ENCODE results near the gene PMS2.

DNA sequence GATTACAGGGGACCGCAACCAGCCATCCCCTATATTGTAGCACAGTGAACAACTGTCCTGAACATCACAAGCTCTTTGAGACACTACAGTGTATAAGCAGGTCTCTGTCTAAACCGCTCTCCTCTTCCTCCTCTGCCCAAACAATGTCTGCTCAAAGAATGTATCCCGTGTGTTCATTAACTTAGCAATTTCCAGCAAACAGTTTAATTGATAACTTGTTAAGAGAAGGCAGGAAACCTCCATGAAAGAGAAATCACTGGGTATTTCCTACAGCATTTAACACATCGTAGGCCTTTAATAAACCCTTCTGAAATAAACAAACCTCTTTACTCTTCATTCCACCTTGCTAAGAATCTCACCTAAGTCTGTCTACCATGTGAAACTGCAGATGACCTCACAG is 1.5 kb downstream of the PMS2 start:
- TF ChIP-seq CTCF (IDR thresholded peaks at IDR 0.05): no peak
- no peak for TF ChIP-seq EZH2 (IDR thresholded peaks at IDR 0.05; ENCODE audit: borderline replicate concordance, insufficient read depth, low read depth, low read length, poor library complexity, severe bottlenecking)

Data from B cell (primary cell).